ENCODE data around the gene ZNF207.

Gene ZNF207

DNA sequence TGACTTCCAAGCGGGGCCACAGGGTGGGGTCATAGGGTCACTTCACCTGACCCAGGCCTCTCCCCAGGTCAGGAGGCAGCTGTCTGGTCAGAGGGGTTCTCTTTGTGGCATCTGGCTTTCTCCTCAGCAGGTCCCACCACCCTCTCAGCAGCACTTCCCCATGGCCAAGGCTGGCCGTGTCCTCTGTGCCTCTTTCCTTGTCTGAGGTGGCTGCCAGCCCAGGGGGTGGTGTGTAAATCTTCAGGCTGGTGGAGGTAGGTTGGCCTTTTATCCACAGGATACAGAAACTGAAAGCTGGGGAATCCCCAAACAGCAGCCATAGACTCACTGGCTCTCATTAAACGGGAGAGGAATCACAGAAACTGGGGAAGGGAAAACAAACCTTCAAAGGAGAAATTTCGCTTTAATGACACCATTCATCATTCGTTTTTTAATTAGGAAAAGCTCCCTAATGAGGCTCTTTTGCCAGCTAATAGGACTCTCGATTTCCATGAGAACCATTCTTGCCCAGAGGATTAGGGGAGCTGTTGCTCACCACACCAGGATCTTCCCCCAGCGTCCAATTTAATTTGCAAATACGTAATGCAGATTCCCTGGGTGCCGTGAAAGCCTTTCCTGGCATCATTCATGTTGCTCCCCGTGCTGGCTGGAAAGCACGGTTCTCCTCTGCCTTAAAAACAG lies 26.0 kb upstream of the ZNF207 start:
- TF ChIP-seq GATA2 (IDR thresholded peaks at IDR 0.05; ENCODE audit: low read depth, low read length) (no peak), GATA3 (IDR thresholded peaks at IDR 0.05; ENCODE audit: low read depth, low read length) (no peak)

DNA sequence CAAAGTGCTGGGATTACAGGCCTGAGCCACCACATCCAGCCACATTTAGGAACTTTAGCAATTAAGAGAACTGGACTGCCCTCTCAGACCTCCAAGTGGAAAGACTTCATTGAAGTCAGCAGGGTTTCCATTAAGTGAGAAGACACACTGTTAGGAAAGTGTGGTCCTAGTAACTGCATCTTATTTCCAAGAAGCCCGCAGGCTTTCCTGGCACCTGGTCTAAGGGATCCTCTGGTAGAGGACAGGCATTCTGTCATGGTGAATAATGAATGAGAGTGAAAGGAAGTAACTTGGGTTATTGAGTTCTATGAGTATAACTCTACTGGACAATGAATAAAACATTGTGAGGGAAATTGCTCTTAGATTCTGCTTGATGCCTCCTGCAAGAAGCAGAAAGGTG lies 22.0 kb upstream of the ZNF207 start:
- TF ChIP-seq GATA2 (IDR thresholded peaks at IDR 0.05; ENCODE audit: low read depth, low read length) (no peak), GATA3 (IDR thresholded peaks at IDR 0.05; ENCODE audit: low read depth, low read length) (no peak)

DNA sequence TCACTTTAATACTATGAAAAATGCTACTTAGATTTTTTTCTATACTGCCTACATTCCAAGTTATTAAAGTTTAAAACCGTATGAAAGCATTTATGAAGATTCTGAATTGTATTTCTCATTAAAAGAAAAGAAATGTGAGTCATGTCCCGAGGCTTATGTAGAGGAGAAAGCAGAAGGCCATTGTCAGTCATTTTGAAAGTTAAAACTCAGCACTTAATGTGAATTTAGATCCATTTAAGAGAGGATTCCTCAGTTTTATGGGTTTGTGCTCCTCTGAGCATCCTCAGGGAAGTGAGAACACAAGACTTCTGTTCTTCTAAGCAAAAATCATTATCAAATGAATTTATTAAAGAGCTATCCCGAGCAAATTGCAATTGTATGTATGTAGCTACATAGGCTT lies 19.8 kb upstream of the ZNF207 start:
- TF ChIP-seq GATA2 (IDR thresholded peaks at IDR 0.05; ENCODE audit: low read depth, low read length) (no peak), GATA3 (IDR thresholded peaks at IDR 0.05; ENCODE audit: low read depth, low read length) (no peak)

DNA sequence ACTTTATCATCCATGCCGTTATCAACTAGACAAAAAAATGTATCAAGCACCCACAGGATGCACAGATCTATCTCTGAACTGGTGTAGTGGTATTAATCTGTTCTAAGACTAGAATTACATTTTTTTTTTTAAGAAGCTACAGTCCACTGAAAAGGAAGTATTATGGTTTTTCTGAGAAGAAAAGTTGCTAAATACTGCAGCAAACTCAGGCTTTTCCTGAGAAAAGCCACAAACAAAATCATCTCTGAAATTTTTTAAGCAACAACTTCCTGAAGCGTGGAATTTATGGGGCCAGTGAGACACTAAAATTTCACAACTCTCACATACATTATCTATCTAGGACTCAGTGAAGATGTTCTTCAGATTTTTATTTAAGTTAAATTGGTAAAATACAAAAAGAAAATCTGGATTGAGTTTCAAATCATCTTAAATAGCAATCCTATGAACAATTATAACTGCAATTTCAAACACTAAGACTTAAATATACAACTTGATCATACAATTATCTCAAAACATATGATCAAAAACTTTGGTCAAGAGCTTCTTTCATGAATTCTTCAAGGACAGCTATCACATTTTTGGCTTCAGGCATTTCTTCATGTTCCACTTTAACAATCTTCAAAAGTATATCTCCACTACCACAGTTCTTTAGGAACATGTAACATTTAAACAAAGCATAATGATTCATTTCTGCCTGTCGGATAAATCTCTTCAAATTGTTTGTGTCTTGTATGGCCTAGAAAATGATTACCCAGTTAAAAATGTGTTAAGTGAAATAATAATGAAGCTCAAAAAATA lies 18.5 kb upstream of the ZNF207 start:
- TF ChIP-seq GATA2 (IDR thresholded peaks at IDR 0.05; ENCODE audit: low read depth, low read length): no peak

DNA sequence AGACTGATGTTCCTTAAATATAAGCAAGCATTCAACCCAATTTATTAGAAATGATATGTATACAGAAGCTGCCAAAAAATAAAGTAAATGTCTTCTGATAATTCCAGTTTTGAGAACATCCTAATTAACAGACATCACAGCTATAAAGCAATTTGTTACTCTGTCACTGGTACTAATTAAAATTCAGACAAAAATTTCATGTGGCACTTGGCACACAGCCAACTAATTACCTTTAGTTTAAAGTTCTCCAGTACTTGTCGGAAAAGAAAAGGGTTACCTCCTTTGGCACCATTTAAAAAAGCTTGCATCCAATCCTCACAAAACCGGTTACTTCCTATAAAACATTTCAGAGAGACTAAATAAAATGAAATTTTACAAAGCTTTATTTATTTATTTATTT lies 16.8 kb upstream of the ZNF207 start:
- TF ChIP-seq GATA3 (IDR thresholded peaks at IDR 0.05; ENCODE audit: low read depth, low read length) (no peak), GATA2 (IDR thresholded peaks at IDR 0.05; ENCODE audit: low read depth, low read length) (no peak)

DNA sequence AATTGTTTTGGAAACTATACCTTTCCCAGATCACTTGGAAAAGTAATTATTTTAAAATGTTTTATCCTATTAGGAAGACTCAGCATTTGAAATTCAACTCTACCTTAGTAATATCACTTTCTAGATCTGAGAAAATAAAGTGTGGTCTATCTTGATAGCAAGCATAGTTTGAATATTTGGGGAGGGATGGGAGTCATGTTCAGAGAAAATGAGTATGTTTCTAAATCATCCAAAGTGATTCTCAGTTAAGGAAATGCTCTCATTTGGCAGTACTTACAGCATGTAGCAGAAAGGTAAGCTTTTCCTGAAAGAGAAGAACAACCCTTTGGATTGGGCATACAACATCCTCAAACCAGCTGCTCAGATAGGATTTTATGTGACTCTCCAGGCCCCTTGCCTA lies 14.9 kb upstream of the ZNF207 start:
- no peak for TF ChIP-seq GATA3 (IDR thresholded peaks at IDR 0.05; ENCODE audit: low read depth, low read length)
- no peak for TF ChIP-seq GATA2 (IDR thresholded peaks at IDR 0.05; ENCODE audit: low read depth, low read length)

DNA sequence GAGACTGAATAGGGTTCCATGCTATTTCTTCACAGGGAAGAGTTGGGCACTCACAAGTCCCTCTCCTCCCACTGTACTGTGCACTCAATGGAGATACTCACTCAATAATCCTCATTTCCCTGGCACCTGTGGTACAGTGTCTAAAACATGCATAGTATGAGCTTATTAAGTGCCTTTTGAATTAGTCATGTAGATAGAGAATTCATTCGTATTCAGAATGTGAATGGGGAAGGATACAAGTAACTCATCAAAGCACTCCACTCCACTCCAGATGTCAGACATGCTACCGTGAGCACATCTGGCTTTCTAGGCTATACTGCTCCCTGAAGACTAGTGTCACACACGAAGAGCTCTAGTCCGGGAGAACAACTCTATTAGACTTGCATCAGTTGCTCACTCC lies 14.3 kb upstream of the ZNF207 start:
- TF ChIP-seq GATA3 (IDR thresholded peaks at IDR 0.05; ENCODE audit: low read depth, low read length) (no peak), GATA2 (IDR thresholded peaks at IDR 0.05; ENCODE audit: low read depth, low read length) (no peak)

DNA sequence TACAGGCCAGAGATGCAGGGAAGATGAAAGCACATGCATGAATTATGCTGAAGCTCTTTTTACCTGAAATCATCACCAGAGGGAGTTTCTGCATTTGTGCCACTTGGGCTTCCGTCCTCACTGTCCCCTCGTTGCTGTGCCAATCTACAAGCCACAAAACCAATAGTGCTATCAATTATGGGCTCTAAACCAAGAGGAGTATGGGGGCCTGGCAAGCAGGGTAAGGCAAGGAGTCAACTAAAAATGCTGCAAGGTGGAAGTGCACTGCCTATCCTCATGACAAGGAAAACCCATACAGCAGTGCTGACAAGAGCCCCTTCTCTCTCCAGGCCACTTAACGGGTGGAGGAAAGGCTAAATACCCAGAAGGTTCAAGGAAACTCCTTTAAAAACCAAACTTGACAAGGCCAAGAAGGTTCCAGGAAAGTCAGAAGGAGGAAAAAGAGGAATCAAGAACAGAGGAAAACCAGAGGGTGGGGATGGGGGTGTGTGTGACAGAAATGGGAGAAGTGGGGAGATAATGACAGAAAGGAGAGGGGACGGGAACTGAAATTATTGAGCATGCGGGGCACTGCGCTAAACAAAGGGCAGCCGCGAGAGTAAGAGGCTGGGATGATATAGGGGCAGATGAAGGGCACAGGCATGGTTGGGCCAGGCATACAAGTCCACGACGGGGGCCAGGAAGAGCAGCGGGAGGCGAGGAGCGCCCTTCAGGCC lies 8.7 kb upstream of the ZNF207 start:
- TF ChIP-seq GATA3 (IDR thresholded peaks at IDR 0.05; ENCODE audit: low read depth, low read length): no peak
- TF ChIP-seq GATA2 (IDR thresholded peaks at IDR 0.05; ENCODE audit: low read depth, low read length): no peak

DNA sequence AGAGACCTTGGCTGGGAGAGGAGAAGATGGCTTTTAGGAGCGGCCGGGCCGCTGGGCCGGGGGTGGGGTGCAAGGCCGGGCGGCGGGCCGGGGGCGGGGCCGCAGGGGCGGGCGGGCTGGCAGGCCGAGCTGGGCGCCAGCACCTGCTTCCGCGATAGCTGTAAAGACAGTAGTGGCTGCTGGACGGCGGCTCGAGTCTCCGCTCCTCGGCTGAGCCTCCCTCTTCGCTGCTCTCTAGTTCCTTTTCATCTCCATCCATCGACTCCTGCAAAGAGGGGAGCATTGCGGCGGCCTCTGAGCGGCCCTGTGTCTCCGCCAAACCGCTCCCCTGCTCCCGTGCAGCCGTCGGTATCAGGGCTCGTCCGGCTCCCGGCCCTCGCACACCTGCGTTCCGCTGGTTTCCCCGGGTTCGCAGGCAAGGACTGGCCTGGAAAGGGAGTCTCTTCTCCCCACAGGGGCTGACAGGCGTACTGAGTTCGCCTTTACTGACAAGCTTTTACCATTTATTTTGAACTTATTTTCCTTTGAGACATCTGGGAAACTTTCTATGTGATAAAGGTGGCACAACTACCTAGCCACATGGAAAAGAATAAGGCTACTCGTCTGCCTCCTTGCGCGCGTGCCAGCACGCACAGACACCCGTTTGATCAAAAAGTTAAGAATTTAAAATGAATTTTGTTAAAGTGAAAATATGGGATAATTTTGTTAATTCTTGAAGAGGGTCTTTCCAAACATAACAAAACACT lies 7.9 kb upstream of the ZNF207 start, which contains the start of gene C17orf75:
Gene C17orf75 (minus strand): TSS at position 317 of the 746 bp plus-strand sequence. CDS start 34 bp downstream, at position 283.
- TF ChIP-seq GATA3 (IDR thresholded peaks at IDR 0.05; ENCODE audit: low read depth, low read length) (no peak), GATA2 (IDR thresholded peaks at IDR 0.05; ENCODE audit: low read depth, low read length) (0 out of 2 replicates have a peak, but pooled peaks have one; percentile 20)

DNA sequence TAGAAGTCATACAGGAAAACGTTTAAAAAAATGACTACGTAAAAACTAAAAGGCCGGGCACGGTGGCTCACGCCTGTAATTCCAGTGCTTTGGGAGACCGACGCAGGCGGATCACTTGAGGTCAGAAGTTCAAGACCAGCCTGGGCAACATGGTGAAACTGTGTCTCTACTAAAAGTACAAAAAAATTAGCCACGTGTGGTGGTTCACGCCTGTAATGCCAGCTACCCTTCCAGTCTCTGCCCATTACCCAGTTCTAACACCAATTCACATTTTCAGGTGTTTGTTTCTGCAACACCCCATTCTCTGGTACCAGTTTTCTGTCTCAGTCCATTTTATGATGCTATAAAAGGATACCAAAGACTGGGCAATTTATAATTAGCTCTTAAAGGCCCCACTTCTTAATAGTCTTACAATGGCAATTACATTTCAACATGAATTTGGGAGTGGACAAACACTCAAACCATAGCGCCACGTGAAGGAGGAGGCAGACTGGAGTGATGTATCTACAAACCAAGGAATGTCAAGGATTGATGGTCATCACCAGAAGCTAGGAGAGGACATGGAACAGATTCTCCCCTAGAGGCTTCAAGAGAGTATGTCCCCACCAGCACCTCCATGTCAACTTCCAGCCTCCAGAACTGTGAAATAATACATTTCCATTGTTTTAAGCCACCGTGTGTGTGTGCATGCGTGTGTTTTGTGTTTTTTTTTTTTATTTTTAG lies 7.2 kb upstream of the ZNF207 start:
- TF ChIP-seq GATA2 (IDR thresholded peaks at IDR 0.05; ENCODE audit: low read depth, low read length) (no peak), GATA3 (IDR thresholded peaks at IDR 0.05; ENCODE audit: low read depth, low read length) (no peak)

DNA sequence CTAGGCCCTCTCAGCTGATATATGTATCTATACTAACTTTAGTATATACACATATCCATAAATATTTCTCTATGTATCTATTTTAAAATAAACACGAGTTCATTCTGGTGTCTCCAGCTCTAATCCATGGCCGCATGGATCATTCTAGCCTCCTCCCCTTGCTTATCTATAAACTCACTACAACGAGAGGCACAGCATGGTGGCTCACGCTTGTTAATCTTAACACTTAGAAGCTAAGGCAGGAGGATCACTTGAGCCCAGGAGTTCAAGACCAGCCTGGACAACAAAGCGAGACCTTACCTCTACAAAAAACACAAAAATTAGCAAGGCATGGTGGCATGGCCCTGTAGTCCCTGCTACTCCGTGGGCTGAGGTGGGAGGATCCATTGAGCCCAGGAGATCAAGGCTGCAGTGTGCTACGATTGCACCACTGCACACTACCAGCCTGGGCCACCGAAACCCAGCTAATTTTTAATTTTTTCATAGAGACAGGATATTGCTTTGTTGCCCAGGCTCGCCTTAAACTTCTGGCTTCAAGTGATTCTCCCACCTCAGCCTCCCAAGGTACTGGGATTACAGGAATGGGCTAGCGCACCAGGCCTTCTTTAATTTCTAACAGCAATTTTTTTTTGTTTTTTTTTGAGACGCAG lies 3.9 kb upstream of the ZNF207 start:
- TF ChIP-seq GATA3 (IDR thresholded peaks at IDR 0.05; ENCODE audit: low read depth, low read length) (no peak), GATA2 (IDR thresholded peaks at IDR 0.05; ENCODE audit: low read depth, low read length) (no peak)

DNA sequence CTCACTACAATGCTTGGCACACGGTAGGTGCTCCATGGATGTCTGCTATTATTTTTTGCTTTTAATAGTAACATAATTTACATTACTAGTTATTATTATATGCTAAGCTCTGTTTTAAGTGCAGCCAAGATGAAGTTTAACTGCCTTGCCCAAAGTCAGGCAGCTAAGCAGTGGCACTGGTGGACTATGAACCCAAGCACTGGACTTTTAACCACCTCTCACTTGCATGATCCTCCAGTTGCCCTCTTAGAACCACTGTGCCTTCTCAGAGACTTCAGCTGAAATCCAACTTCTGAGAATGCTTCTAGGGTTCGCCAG lies 1.5 kb upstream of the ZNF207 start:
- TF ChIP-seq GATA3 (IDR thresholded peaks at IDR 0.05; ENCODE audit: low read depth, low read length) (no peak), GATA2 (IDR thresholded peaks at IDR 0.05; ENCODE audit: low read depth, low read length) (no peak)

DNA sequence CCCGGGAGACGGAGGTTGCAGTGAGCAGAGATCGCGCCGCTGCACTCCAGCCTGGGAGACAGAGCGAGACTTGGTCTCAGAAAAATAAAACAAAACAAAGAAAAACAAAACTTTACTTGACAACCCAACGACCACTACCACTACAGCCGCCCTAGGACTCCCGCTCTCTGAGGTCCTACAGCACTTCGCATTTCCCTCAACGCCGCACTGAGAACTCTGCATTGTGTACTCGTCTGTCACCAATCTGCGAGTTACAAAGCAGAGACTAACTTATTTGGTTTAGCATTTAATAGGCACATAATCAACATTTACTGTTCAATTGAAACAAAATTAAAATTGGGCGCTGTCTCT lies 479 bp upstream of the ZNF207 start:
- TF ChIP-seq GATA3 (IDR thresholded peaks at IDR 0.05; ENCODE audit: low read depth, low read length) (no peak), GATA2 (IDR thresholded peaks at IDR 0.05; ENCODE audit: low read depth, low read length) (no peak)

All from SH-SY5Y (cell line).